GM18909 (cell line): ENCODE measurements around the gene SRCAP.

Source experiments
- ATAC-seq: cut with Tn5 transposase; IDR thresholded peaks from one replicate; pipeline ENCODE4 v1.9.1; 2021; ENCODE audit warnings: mild to moderate bottlenecking; ENCODE audit not compliant: unreplicated experiment, poor library complexity

Gene SRCAP

DNA sequence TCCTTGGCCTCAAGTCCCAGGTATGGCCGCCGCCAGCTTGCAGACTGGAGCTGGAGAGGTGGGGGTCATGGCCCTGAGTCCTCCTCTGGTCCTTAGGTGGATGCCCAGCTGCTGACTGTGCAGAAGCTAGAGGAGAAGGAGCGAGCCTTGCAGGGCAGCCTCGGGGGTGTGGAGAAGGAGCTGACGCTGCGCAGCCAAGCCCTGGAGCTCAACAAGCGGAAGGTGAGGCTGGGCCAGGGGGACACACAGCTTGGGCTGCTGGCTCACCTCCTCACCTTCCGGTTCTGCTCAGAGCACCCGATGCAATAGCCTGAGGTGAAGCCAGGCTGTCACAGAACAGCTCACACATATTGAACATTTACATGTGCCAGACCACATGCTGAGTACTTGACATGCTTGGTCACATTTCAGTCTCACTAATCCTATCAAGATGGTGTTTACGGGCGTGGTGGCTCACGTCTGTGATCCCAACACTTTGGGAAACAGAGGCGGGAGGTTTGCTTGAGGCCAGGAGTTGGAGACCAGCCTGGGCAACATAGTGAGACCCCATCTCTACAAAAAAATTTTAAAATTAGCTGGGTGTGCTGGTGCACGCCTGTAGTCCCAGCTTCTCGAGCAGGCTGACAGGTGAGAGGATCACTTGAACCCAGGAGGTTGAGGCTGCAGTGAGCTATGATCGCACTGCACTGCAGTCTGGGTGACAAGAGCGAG, 70.6 kb downstream of the SRCAP start:
- no peak for ATAC-seq

DNA sequence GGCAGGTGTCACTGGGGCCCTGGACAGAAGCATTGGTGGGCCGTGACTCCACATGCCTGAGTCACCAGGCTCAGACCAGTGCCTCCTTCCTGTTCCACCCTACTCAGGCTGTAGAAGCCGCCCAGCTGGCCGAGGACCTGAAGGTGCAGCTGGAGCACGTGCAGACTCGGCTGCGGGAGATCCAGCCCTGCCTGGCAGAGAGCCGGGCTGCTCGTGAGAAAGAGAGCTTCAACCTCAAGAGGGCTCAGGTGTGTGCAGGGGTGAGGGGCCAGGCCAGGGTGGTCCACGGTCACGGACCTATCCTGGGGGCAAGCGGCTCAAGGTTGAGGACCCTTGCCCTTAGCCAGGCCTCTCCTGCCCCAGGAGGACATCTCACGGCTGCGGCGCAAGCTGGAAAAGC, 72.8 kb downstream of the SRCAP start:
- ATAC-seq, result no peak

DNA sequence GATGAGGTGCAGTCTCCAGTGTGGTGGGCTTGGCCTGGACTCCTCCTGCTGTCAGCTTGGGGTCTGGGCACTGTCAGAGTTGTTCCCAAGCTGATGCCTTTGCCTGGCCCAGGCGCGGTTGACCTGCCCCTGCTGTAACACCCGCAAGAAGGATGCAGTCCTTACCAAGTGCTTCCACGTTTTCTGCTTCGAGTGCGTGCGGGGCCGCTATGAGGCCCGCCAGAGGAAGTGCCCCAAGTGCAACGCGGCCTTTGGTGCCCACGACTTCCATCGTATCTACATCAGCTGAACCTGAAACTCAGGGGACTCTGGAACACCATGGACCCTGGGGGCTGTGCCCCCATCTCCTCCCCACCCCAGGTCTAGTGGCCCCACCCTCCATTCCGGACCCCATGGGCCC, 74.9 kb downstream of the SRCAP start:
- no peak for ATAC-seq

DNA sequence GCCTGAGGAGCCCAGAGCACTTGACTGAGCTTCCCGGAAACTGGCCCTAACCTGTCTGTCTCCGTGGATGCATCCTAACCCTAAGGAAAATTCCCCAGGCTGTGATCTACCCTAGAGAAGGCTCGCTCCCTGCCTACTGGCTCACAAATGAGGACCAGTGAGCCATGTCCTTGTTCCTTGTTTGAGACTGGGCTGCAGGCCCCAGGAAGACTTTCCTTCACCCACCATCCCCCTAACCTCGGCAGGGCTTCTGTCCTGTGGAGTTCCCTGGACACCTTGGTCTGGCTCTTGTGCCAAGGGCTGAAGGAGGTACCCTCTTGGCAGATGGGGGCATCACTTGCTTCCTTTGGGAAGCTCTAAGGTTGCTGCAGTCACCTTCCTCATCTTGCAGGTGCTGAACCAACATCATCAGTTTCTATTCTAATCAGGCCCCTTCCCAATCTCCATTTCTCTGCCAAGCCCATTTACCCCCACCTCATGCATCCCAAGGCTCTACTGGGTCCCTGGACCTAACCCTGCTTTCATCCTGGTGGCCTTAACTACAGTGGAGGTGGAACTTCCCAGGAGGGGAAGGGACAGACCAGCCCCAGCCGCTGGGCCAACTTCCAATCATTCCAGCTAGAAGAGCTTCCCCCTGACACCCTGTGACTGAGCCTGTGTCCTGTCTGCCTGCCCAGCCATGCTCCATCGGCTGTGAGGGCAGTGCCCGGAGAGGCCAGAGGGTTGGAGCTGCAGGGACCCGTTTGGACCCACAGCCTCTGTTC, 75.6 kb downstream of the SRCAP start:
- ATAC-seq, result no peak

DNA sequence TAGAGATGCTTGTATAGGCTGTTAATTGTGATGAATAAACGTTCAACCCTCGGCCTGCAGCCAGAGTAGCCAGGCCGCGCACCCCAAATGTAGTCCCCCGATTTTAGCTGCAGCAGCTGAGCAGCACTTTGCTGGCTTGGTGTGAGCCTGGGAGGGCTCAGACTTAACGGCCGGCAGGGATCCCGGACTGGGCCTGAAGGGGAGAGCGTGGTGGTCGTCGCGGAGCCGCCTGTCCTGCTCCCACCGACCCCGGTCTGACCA, 76.1 kb downstream of the SRCAP start:
- no peak for ATAC-seq

DNA sequence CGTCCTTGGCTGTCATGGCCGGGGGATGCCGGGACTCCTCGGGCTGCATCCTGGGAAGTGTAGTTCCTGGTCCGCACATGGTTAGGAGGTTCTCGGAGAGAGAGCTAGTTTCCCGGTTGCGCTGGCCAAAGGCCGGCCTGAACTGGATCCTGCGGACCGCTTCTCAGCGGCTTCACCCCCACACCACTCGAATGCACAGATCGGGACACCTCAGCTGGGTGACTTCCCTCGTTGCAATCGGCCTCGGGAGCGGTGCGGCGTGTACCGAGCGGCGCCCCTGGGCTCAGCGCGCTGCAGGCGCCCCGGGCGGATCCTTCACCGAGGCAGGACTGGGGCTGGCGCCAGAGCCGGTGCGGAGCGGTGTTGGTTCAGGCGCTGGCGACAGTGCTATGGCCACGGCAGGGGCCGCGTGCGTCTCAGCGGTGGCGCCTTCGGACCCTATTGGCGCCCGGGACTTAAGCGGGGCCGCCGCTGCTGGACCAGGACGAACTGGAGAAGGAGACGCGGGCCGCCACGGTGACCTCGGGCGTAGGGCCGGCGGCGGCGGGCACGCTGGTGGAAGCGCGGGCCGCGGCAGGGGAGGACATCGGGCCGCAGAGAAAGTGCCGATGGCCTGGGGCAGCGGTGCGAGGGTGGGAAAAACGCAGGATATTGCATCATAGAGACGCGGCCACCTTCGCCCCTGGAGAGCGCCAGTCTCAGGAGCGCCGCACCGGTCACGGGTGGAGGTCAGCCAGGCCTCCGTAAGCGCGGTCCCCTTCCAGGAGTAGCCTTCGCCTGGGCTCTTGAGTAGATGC, 76.6 kb downstream of the SRCAP start:
- peak; percentile 53 for ATAC-seq

DNA sequence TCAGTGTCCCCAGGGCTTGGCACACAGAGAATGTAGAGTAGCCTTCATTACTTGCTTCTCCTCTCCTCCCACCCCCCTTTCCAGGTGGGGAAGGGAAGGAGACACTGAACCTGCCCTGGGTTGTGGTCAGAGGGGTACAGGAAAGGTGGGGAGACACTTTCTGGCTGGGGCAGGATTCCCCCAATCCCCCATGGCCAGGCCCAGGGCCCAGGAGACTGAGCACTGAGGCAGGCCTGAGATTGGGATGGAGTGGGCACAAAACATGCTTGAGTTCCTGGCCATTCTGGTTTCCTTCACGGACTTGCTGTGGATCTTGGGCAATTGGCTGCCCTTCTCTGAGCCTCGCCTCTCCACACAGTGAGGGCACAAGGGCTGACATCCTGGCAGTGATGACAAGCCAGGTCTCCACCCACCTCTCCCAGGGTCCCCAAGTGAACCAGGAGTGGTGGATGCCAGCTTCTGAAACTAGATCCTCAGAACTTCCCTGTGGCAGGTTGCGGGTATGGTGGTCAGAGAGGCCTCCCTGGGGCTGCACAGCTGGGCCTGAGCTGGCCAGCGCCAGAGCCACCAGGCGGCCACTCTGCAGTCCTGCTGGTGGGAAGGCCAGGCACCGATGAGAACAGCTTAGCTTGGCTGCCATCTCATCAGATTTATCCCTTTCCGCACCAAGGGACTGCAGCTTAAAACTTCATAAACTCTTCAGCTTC, 78.8 kb downstream of the SRCAP start:
- no peak for ATAC-seq

DNA sequence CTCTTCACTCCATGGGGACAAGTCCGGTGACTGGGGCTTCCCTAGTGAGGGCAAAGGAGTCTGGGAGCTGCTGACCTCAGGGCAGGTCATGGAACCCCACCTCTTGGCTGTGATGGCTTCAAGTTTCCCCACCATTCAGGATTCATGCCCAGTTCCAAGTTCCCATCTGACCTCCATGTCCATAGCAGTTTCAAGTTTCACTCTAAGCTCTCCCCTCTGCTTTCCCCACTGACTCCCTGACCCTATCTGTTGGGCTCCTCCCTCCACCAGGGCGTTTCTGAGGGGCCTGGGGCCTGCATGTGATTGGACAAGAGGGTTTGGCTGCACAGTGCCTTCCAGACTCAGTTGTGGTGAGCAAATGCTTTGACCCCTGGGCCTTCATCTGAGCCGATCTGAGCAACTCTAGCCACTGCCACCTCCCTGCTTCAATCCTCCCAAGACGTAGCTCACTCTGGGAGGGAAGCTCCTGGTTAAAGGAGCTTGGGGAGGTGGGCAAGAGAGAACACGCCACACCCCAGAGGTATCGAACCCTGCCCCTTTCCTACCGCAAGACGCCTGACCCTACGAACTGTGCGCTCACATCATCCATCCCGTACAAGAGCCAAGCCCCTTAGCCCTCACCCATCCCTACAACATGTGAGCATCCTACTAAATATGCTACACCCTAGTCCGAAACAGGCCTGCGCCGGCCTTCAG, 79.7 kb downstream of the SRCAP start:
- no peak for ATAC-seq

DNA sequence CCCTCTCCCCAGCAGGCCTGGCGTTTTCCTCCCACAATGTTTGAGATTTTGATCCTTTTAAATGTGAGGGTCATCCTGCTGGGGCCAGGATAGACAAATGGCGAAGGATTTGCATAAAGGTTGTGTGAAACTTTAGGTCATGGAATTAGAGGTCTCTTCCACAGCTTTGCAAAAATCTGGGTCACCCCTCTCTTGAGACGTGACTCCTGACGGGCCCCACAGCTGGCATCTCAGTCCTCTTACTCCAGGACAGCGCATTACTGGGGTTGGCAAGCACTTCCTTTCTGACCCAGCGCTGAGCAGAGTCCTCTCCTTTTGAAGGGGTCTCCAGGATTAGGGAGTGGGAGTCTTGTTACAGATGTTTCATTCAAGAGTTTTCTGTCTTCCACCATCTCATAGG, 80.6 kb downstream of the SRCAP start:
- ATAC-seq, result no peak

DNA sequence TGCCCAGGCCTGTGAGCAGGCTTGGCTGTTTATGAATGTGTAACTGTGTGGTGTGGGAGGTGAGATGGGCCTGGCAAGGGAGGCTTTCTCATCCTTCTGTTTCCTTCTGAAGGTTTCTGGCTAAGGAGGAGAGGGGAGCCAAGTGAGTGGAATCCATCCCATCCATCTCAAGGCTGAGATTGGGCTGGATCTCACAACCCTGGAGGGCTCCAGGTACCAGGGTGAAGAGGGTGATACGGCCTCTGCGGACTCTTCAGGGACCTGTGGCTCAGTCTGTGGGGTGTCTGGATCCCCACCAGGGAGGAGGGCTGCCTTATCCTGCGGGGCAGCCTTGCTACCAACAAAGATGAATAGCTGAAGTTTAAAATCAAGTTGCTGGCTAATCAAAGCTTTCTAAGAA, 81.0 kb downstream of the SRCAP start:
- no peak for ATAC-seq

DNA sequence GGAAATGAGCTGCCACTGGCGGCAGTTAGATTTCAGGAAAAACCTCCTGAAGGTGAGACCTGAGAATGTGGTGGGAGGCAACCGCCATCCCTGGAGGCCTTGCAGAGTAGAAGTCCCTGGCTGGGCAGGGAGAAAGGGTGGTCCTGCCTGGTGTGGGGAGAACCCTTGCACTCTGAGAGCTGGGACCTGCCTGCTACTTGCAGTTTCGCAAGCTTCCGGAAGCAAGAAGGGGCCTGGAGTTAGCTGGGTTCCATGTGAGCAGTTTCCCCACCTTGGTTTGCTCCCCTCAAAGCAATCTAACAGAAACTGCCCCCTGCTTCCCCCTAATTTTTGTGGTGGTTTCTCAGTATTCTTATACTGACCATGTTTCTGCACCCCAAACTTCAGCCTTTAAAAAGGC, 81.6 kb downstream of the SRCAP start:
- no peak for ATAC-seq

DNA sequence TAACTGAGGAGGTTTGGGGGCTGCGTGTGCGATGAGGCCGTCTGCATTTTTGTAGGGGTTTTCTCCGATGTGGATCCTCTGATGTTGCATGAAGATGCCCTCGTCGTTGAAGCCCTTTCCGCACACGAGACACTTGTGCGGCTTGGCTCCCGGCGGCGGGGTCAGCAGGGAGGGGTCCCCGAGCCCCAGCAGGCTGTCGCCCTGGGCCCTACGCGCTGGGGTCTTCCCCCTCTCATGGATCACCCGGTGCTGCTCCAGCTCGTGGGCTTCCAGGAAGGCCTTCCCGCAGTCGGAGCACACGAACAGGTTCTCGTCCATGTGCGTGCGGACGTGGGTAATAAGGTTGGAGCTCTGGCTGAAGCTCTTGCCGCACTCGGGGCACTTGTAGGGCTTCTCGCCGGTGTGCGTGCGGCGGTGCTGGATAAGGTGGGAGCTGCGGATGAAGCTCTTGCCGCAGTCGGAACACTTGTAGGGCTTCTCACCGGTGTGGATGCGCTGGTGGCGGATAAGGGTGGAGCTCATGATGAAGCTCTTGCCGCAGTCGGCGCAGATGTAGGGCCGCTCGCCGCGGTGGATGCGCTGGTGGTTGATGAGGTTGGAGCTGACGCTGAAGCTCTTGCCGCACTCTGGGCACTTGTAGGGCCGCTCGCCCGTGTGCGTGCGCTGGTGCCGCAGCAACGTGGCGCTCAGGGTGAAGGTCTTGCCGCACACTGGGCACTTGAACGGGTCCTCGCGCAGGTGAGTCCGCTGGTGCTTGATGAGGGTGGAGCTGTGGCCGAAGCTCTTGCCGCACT, 83.7 kb downstream of the SRCAP start:
- ATAC-seq, result no peak

DNA sequence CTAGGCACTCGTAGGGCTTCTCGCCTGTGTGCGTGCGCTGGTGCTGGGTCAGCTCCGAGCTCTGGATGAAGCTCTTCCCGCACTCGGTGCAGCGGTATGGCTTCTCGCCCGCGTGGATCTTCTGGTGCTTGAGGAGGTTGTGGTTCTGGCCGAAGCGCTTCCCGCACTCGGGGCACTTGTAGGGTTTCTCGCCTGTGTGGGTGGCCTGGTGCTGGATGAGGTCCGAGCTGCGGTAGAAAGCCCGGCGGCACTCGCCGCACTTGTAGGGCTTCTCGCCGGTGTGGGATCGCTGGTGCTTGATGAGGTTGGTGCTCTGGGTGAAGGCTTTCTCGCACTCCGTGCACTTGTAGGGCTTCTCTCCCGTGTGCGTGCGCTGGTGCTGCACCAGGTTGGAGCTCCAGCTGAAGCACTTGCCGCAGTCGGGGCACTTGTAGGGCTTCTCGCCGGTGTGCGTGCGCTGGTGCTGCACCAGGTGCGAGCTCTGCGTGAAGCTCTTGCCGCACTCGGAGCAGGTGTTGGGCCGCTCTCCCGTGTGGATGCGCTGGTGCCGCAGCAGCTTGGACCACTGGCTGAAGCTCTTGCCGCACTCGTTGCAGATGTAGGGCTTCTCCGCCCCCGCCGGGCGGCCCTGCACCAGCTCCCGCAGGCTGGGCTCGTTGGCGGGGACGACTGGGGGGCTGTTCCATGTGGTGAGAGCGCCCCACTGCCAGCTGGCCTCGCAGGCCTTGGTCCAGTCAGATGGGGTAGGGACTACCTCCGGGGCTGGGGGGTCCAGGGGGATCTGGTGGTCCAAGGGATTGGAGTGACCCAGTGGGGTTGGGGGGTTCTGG, 84.5 kb downstream of the SRCAP start:
- ATAC-seq, result no peak

DNA sequence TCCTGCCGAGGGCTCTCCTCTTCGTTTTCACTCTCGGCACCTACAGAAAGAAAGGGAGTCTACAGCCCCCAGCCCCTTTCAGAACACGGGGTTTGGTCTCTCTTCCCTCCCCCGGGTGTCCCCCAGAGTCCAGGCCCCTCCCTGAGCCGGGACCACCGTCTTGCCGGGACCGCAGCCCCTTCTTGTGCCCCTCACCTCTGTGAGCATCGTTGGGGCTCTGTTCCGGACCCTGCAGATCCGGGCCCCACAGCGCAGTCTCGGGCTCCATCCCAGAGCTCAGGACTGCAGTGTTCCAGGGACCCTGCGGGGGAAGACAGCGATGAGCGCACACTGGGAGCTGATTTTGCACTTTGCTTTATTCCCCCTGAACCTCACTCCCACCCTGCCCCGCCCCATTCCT, 85.2 kb downstream of the SRCAP start:
- ATAC-seq, result no peak

DNA sequence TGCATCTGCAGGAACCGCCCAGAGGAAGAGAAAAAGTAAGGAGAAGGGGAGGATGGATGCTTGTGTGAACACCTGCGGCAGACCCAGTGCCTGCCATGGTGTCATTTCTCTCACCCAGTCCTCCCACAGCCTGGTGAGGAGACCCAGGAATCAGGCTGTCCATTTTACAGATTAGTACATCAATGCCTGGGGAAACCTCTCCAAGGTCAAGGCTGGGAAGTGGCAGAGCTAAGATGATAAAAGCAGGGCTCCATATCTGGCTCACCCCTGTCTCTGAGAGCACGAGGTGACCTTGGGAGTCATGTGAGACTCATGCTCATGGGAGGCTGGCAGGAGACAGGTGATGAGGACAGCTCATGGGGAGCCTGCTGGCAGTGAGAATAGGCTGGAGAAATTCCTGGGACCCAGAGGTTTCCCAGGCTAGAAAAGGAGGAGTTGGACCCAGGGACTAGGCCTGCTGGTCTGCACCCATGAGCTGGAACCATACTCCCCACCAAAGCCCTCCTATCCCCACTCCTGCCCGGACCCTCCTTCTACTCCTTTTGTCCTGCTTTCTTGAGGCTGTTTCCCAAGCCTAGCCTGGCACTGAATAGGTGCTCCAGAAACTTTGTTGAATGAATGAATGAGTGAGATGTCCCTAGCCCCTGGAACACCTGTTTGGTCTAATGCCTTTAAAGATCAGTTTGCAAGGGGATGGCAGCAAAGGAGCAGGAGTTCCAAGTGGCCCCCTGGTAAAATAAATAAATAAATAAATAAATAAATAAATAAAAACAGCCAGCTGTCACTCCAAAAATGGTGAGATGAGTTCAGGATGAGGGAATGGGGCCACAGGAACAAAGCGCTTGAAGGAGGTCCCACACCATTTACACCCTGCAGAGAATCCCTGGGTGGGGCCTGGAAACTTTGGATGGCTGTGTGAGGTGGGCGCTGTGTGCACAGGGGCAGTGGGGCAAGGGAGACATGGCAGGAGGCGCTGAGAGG, 86.4 kb downstream of the SRCAP start:
- ATAC-seq, result no peak

DNA sequence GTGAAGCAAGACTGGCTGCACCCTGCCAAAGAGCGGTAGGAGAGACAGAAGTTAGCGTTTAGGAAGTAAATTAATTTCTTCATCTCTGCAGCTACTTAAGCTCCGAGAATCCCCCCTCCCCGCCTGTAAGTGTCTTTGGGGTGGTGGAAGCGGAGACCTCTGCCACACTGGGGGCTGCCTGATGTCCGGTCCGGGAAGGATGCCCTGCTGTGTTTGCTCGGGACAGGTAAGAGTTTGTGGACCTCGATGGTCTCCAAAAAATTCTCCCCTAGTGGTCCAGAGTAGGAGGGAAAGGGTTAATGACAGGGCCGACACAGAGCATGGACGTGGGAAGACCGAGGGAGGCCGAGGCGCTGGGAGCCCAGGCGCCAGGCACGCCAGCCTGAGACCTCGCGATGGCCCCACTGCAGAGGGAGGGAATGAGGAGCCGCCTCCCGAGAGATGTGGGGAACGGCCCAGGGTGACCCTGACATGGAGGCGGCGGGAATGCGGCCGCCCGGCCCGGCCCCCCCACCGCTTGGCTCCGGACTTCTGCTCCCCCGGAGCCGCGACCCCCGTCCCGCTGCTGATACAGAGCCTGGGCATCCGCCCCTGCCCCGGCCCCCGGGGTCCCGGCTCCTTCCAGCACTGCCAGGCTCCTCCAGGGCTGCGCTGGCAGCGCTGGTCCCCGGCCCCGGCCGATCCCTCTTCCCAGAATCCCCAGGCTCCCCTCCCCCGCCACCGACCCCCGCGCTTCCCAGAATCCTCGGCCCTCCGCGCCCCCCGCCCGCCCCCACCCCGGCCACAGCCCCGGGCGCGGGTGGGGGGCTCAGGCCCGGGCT, 87.4 kb downstream of the SRCAP start:
- no peak for ATAC-seq
